COR-L47 (cell line): ENCODE results near the gene VDR.

ENCODE experiments used
- DNase-seq: peaks from one replicate; lab custom pipeline; 2025; lab: John Stamatoyannopoulos, UW

The VDR gene

GRCh38 chr12:47868552-47869031 is 36.2 kb downstream of the VDR start:
- DNase-seq: no peak

DNA sequence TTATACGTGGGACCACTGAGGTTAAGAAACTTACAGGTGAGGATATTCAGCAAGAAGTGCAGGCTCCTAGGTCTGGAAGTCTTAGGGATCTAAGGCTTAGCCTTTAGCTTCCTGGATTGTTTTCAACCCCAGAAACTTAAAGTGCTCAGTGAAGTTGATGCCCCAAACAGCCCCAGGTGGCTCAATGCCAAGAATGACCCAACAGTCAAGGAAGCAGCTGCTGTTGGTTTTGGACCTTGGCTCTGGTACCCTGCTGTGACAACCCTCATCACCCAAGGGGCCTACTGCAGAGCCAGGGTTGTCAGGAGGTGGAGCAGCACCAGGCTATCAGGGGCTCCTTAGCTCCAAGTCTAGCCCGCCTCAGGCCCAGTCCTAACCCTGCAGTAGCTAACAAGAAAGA is 36.8 kb downstream of the VDR start:
- no peak for DNase-seq

GRCh38 chr12:47867495-47867941 is 37.3 kb downstream of the VDR start:
- DNase-seq: no peak

- no peak for DNase-seq
These were observed 40.1 kb downstream of the VDR start for GRCh38 chr12:47864646-47865235.

DNA sequence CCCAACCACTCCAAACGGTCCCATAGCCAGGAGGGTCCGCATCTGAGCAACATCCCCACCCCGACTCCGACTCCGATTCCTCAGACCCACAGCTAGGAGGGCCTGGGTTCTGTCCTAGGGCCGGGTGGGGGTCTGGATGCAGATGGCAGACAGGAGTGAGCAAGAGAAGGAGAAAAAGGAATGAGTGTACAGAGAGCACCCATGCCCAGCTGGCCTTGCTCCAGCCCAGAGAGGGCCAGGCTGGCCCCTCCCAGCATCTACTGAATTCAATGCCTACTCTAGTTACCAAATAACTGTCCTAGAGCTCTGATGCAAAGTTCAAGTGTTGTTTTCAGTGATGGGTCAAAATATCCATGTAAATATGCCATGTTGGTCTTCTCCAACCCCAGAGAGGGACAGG is 40.8 kb downstream of the VDR start:
- no peak for DNase-seq

DNA sequence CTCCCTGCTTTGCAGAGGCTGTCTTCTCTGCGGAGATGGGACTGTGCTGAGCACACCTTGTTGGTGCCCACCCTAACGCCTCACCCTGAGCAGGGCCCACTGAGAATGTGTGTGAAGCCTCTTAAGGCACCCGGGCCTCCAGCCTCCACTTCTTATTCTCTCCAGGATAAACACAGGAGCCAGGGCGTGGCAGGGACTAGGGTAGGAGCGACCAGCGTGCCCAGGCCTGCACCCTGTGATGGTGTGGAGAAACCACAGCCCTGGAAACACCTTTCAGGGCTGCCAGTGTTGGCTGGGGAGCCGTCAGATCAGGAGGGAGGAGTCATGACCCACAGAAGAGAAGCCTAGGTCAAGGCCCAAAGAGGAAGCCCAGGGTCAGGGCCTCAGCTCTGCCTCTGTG is 41.3 kb downstream of the VDR start:
- DNase-seq: no peak

GRCh38 chr12:47862881-47863280 is 41.9 kb downstream of the VDR start:
- DNase-seq: no peak

- no peak for DNase-seq
These were observed 42.5 kb downstream of the VDR start for GRCh38 chr12:47862167-47862750.

DNA sequence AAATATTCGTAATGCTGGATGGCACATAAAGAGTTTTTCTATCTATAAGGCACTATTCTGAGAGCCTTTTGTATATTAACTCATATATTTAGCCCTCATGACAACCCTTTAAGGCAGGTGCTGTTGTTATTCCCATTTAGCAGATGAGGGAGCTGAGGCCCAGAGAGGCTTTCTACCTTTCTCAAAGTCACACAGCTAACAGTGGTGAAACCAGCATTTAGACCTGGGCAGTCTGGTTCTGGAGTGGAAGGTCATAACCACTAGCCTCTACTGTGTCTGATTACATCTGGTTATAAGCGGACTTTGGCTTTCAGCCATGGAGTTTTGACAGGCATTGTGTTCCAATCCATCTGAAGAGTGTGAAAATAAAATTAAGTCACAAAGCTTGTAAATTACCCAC is 43.9 kb downstream of the VDR start:
- DNase-seq: no peak

GRCh38 chr12:47860279-47860841 is 44.4 kb downstream of the VDR start:
- no peak for DNase-seq

- no peak for DNase-seq
These were observed 46.1 kb downstream of the VDR start for GRCh38 chr12:47858511-47859266.

DNA sequence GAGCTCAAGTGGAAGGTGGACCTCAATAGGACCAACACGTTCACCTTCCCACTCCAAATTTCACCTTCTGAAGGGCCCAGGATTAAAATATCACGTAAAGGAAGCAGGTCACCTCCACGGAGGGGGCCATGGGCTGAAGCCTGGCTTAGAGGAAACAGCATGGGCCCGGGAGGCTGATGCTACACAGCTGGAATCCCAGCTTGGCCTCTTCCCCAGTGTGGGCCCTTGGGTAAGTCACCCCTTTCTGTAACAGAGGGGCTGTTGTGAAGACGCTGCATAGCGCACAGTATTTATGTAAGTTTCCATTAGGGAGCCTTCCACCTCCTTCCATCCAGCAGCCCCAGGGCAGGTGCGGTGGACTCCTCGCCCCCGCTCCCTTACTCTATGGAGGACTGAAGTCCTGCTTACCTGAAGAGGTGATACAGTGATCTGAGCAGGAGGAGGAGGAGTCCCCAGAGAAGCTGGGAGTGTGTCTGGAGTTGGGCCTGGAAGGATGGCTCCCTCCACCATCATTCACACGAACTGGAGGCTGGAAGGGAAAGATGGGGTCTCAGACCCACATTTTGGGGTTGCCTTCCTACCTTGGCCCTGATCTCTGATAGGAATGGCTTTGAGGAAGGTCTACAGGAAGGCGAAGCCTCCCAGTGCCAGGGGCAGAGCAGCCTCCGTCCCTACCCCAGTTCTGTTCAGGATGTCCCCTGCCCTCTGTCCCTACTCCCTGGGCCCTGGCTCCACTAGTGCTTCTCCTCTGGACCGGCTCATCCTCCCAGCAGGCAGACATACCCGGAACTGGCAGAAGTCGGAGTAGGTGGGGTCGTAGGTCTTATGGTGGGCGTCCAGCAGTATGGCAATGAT is 47.8 kb downstream of the VDR start:
- DNase-seq: no peak

- no peak for DNase-seq
These were observed 48.7 kb downstream of the VDR start for GRCh38 chr12:47856094-47856493.

GRCh38 chr12:47855502-47855901 is 49.3 kb downstream of the VDR start:
- DNase-seq: no peak

- no peak for DNase-seq
These were observed 50.3 kb downstream of the VDR start for GRCh38 chr12:47854531-47854930.

GRCh38 chr12:47852096-47852571 is 52.7 kb downstream of the VDR start:
- DNase-seq: no peak

GRCh38 chr12:47851303-47851952 is 53.4 kb downstream of the VDR start:
- DNase-seq: no peak

DNA sequence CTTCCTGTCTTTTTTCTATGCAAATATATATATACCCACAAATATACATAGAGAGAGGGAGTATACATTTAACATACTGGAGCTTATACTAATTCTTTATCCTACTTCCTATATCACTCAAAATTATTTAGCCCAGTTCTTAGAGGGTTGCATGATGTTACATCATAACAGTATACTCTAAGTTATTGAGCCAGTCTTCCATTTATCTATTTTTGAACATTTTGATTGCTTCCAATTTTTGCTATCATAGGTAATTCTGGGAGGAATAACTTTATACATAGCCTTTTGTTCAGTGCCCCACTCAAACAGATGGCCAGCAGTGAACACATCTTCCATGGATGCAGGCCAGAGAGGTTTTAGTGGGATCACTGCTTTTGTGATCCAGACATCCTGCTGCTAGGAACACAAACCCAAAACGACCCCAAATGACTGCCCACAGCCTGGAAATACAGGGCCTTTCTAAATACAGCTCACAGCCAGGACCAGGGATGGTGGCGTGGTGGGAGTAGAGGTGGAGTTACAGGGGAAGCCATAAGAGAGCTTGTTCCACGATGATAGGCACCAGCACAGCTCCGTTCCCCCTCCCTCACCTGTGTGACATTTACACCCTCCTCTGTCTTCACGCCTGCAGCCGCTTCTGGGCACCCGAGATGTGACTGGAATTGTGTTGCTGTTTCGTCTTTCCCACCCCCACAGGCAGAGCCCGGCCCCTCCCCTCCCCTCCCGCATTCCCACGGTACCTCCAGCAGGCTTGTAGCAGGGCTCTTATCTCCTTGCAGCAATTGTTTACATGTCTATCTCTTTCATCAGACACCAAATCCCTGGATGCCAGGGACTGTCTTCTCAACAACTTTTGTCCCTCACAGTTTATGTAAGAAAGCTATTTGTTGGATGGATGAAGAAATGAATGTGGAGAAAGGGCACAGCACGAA is 54.4 kb downstream of the VDR start:
- no peak for DNase-seq

DNA sequence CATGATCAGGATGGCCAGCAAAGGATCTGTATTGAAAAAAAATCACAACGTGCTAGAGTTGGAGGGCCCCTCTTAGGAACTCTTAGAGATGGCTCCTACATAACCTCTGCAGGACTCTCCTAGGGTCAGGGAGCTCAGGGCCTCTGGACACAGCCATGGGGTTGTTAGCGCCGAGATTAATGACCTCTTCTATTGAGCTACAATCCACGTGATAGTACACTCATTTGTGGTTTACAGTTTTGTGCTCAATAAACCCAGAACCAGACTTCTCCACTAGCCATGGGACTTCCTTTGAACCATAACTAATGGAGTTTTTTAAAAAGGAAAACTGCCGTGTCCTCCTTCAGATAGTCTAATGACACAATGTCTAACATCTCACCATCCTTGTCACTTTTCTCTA is 55.5 kb downstream of the VDR start:
- no peak for DNase-seq

DNA sequence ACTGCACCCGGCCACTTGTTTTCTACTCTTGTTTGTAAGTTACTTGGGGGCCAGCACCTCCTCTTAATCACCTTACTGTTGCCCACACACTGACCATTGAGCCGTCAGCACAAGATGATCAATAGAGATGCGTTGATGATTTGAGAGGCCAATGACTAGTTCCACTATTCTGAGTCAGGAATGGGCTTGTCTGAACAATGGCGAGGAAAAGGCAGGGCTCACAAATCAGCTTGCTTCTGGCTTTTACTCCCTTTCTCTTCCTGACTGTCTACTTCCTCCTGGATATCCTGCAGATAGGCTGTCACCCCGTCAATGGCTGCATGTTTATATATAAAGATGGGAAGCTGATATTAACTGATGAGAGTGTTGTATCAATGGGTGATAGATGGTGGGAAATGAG is 55.9 kb downstream of the VDR start:
- DNase-seq: no peak
